ENCODE results near the gene CEPT1. TPM values are rescaled to one million over a fixed set of nuclear protein-coding genes. Genes with fewer than 3 reads are reported as not detected.

Gene CEPT1
- total and polyA plus RNA-seq, 10 of the 15 experiments (the other 5 are each of a cell fraction or from before 2014, with no cell fraction given): 29.4 to 77.9 (median 54.8) TPM

DNA sequence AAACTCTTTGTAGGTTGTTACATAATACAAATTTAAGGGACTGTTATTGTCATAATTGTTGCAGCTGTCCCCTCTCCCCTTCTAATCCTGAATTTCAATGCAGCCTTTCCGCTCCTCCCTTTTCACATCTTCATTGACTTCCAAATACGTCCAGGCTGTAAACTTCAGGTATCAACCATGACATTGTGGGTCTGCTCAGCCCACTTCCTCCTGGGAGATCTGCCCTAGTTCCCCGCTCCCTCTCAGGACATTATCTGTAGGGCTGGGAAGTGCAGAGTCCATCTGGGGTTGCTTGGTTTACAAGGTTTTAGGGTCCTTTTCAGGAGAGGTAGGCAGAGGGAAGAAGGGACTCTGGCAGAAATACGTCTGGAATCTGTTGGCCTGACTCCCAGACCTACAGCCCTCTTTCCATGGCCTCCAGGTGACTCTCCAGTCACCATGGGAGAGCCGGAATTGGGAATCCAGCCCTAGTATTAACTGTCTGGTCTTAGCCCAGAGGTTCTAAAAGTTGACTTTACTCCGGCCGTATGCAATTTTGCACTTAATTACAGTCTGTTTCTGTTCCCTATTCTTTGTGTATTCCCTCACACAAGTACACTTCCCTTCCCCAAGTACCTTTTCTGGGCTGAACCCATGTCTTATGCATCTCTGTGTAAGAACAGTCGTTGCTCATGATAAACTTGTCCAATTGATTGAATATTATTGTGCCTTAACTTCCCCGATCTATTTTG, 65.1 kb downstream of the CEPT1 start (continued):
- TF ChIP-seq, protein P1, sequence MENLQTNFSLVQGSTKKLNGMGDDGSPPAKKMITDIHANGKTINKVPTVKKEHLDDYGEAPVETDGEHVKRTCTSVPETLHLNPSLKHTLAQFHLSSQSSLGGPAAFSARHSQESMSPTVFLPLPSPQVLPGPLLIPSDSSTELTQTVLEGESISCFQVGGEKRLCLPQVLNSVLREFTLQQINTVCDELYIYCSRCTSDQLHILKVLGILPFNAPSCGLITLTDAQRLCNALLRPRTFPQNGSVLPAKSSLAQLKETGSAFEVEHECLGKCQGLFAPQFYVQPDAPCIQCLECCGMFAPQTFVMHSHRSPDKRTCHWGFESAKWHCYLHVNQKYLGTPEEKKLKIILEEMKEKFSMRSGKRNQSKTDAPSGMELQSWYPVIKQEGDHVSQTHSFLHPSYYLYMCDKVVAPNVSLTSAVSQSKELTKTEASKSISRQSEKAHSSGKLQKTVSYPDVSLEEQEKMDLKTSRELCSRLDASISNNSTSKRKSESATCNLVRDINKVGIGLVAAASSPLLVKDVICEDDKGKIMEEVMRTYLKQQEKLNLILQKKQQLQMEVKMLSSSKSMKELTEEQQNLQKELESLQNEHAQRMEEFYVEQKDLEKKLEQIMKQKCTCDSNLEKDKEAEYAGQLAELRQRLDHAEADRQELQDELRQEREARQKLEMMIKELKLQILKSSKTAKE (IDR thresholded peaks at IDR 0.05; ENCODE audit: low read depth, poor library complexity, severe bottlenecking): peak; percentile 71
- TF ChIP-seq TCF3 (IDR thresholded peaks at IDR 0.05; ENCODE audit: borderline replicate concordance, insufficient read depth, low read depth, low read length) (no peak), TCF12 (IDR thresholded peaks at IDR 0.05; ENCODE audit: low read depth, low read length) (no peak), WRNIP1 (IDR thresholded peaks at IDR 0.05; ENCODE audit: borderline replicate concordance, low read depth, low read length) (no peak), ZNF207 (IDR thresholded peaks at IDR 0.05; ENCODE audit: borderline replicate concordance) (no peak), YY1 (IDR thresholded peaks at IDR 0.05; ENCODE audit: low read depth, low read length) (no peak), EED (IDR thresholded peaks at IDR 0.05; ENCODE audit: low read depth) (peak; percentile 2; the same call in 1 of the 2 replicates), ZSCAN29 (IDR thresholded peaks at IDR 0.05) (no peak), HDAC2 (IDR thresholded peaks at IDR 0.05) (no peak), ETV6 (conservative IDR thresholded peaks at IDR 0.05 in 1 of 2, IDR thresholded peaks at IDR 0.05 in 1 of 2; ENCODE audit: borderline replicate concordance in 1 of 2, low read depth in 1 of 2) (no peak), RFX5 (IDR thresholded peaks at IDR 0.05; ENCODE audit: low read depth, low read length) (no peak), POLR2A (IDR thresholded peaks at IDR 0.05; ENCODE audit: low read depth, low read length) (no peak), NFIC (IDR thresholded peaks at IDR 0.05; ENCODE audit: low read depth, low read length) (no peak), POU2F2 (IDR thresholded peaks at IDR 0.05; ENCODE audit: borderline replicate concordance, low read depth, low read length) (peak; percentile 47; the same call in 1 of the 3 replicates)
- TF ChIP-seq, protein P2, sequence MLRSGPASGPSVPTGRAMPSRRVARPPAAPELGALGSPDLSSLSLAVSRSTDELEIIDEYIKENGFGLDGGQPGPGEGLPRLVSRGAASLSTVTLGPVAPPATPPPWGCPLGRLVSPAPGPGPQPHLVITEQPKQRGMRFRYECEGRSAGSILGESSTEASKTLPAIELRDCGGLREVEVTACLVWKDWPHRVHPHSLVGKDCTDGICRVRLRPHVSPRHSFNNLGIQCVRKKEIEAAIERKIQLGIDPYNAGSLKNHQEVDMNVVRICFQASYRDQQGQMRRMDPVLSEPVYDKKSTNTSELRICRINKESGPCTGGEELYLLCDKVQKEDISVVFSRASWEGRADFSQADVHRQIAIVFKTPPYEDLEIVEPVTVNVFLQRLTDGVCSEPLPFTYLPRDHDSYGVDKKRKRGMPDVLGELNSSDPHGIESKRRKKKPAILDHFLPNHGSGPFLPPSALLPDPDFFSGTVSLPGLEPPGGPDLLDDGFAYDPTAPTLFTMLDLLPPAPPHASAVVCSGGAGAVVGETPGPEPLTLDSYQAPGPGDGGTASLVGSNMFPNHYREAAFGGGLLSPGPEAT (IDR thresholded peaks at IDR 0.05; ENCODE audit: low read depth): peak; percentile 85
- TF ChIP-seq, protein P3, sequence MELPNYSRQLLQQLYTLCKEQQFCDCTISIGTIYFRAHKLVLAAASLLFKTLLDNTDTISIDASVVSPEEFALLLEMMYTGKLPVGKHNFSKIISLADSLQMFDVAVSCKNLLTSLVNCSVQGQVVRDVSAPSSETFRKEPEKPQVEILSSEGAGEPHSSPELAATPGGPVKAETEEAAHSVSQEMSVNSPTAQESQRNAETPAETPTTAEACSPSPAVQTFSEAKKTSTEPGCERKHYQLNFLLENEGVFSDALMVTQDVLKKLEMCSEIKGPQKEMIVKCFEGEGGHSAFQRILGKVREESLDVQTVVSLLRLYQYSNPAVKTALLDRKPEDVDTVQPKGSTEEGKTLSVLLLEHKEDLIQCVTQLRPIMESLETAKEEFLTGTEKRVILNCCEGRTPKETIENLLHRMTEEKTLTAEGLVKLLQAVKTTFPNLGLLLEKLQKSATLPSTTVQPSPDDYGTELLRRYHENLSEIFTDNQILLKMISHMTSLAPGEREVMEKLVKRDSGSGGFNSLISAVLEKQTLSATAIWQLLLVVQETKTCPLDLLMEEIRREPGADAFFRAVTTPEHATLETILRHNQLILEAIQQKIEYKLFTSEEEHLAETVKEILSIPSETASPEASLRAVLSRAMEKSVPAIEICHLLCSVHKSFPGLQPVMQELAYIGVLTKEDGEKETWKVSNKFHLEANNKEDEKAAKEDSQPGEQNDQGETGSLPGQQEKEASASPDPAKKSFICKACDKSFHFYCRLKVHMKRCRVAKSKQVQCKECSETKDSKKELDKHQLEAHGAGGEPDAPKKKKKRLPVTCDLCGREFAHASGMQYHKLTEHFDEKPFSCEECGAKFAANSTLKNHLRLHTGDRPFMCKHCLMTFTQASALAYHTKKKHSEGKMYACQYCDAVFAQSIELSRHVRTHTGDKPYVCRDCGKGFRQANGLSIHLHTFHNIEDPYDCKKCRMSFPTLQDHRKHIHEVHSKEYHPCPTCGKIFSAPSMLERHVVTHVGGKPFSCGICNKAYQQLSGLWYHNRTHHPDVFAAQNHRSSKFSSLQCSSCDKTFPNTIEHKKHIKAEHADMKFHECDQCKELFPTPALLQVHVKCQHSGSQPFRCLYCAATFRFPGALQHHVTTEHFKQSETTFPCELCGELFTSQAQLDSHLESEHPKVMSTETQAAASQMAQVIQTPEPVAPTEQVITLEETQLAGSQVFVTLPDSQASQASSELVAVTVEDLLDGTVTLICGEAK (IDR thresholded peaks at IDR 0.05; ENCODE audit: borderline replicate concordance): no peak
- TF ChIP-seq, protein P4, sequence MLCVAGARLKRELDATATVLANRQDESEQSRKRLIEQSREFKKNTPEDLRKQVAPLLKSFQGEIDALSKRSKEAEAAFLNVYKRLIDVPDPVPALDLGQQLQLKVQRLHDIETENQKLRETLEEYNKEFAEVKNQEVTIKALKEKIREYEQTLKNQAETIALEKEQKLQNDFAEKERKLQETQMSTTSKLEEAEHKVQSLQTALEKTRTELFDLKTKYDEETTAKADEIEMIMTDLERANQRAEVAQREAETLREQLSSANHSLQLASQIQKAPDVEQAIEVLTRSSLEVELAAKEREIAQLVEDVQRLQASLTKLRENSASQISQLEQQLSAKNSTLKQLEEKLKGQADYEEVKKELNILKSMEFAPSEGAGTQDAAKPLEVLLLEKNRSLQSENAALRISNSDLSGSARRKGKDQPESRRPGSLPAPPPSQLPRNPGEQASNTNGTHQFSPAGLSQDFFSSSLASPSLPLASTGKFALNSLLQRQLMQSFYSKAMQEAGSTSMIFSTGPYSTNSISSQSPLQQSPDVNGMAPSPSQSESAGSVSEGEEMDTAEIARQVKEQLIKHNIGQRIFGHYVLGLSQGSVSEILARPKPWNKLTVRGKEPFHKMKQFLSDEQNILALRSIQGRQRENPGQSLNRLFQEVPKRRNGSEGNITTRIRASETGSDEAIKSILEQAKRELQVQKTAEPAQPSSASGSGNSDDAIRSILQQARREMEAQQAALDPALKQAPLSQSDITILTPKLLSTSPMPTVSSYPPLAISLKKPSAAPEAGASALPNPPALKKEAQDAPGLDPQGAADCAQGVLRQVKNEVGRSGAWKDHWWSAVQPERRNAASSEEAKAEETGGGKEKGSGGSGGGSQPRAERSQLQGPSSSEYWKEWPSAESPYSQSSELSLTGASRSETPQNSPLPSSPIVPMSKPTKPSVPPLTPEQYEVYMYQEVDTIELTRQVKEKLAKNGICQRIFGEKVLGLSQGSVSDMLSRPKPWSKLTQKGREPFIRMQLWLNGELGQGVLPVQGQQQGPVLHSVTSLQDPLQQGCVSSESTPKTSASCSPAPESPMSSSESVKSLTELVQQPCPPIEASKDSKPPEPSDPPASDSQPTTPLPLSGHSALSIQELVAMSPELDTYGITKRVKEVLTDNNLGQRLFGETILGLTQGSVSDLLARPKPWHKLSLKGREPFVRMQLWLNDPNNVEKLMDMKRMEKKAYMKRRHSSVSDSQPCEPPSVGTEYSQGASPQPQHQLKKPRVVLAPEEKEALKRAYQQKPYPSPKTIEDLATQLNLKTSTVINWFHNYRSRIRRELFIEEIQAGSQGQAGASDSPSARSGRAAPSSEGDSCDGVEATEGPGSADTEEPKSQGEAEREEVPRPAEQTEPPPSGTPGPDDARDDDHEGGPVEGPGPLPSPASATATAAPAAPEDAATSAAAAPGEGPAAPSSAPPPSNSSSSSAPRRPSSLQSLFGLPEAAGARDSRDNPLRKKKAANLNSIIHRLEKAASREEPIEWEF (IDR thresholded peaks at IDR 0.05; ENCODE audit: insufficient replicate concordance, low read depth, low read length): no peak

All from GM12878 (cell line).